Neuronal stem cell (in vitro differentiated cells): ENCODE results near the gene MLXIPL.
A peak's percentile ranks its signal among the peaks of the same experiment; 100 is the strongest.

Experiments used
- DNase-seq: peaks from one replicate; pipeline ENCODE4 v3.0.0-alpha.2; 2013; ENCODE audit warnings: low spot score
- H2AFZ ChIP-seq: one replicate; pipeline ENCODE4 v1.6.1; 2013; ENCODE audit warnings: mild to moderate bottlenecking, low read length, inconsistent platforms
- H2AK5ac ChIP-seq: 2 replicates; pipeline ENCODE4 v1.6.1; 2013; ENCODE audit warnings: low read depth, mild to moderate bottlenecking, inconsistent platforms, low read length, moderate library complexity, mixed read lengths
- H2BK120ac ChIP-seq: 2 replicates; pipeline ENCODE4 v1.6.1; 2013; ENCODE audit warnings: low read depth, mild to moderate bottlenecking, inconsistent platforms, low read length, moderate library complexity, mixed read lengths
- H2BK12ac ChIP-seq: one replicate; pipeline ENCODE4 v1.6.1; 2013; ENCODE audit warnings: low read length, inconsistent platforms
- H2BK15ac ChIP-seq: 2 replicates; pipeline ENCODE4 v1.6.1; 2013; ENCODE audit warnings: mild to moderate bottlenecking, low read length, inconsistent platforms, mixed read lengths
- H2BK5ac ChIP-seq: one replicate; pipeline ENCODE4 v1.6.1; 2013; ENCODE audit warnings: inconsistent platforms, mild to moderate bottlenecking, low read length, moderate library complexity
- H3K14ac ChIP-seq: one replicate; pipeline ENCODE4 v1.6.1; 2013; ENCODE audit warnings: low read length, inconsistent platforms
- H3K18ac ChIP-seq: 2 replicates; pipeline ENCODE4 v1.6.1; 2013; ENCODE audit warnings: low read length, inconsistent platforms
- H3K23ac ChIP-seq: 2 replicates; pipeline ENCODE4 v1.6.1; 2013; ENCODE audit warnings: low read depth, mild to moderate bottlenecking, mixed read lengths, low read length, inconsistent platforms; ENCODE audit not compliant: poor library complexity
- H3K27ac ChIP-seq: replicated peaks from 3 replicates; pipeline ENCODE4 v1.5.1; 2013; ENCODE audit warnings: low read length, inconsistent platforms
- H3K27me3 ChIP-seq, 3 experiments: 2 replicates each; pipeline ENCODE4 v1.6.1; 2013; ENCODE audit warnings: low read length in 3 of 3, mild to moderate bottlenecking in 2 of 3, inconsistent platforms in 1 of 3, low read depth in 1 of 3, mixed read lengths in 1 of 3, moderate library complexity in 1 of 3; ENCODE audit not compliant: control insufficient read depth in 3 of 3, insufficient read depth in 3 of 3
- H3K36me3 ChIP-seq, 2 donors: replicated peaks in 1 of 2; 2 replicates each; pipeline ENCODE4 v1.6.1; 2013; ENCODE audit warnings: low read length in 2 of 2; ENCODE audit not compliant: control insufficient read depth in 2 of 2, insufficient read depth in 2 of 2
- H3K4ac ChIP-seq: 2 replicates; pipeline ENCODE4 v1.6.1; 2013; ENCODE audit warnings: inconsistent platforms, mild to moderate bottlenecking, low read length, moderate library complexity
- H3K4me1 ChIP-seq, 2 donors: 1 replicate in 1 of 2; 2 replicates in 1 of 2; pipeline ENCODE4 v1.6.1; 2013; ENCODE audit warnings: low read length in 2 of 2, low read depth in 1 of 2; ENCODE audit not compliant: control insufficient read depth in 2 of 2, insufficient read depth in 1 of 2
- H3K4me2 ChIP-seq: one replicate; pipeline ENCODE4 v1.6.1; 2013; ENCODE audit warnings: mild to moderate bottlenecking, low read length, inconsistent platforms; ENCODE audit not compliant: insufficient read depth, poor library complexity, severe bottlenecking
- H3K4me3 ChIP-seq, 2 donors: 2 replicates each; pipeline ENCODE4 v1.5.1; 2013; ENCODE audit warnings: low read length in 2 of 2, mild to moderate bottlenecking in 2 of 2, inconsistent platforms in 1 of 2, moderate library complexity in 1 of 2
- H3K79me1 ChIP-seq: one replicate; pipeline ENCODE4 v1.6.1; 2013; ENCODE audit warnings: low read depth, mild to moderate bottlenecking, inconsistent platforms, low read length, moderate library complexity
- H3K9ac ChIP-seq: one replicate; pipeline ENCODE4 v1.6.1; 2013; ENCODE audit warnings: mild to moderate bottlenecking, low read depth, low read length, inconsistent platforms; ENCODE audit not compliant: poor library complexity
- H3K9me3 ChIP-seq, 2 donors: replicated peaks in 1 of 2; 2 replicates each; pipeline versions ENCODE3 to v1.6.1; 2013; ENCODE audit warnings: low read length in 2 of 2, mild to moderate bottlenecking in 2 of 2, inconsistent platforms in 1 of 2, low read depth in 1 of 2, mixed read lengths in 1 of 2, moderate library complexity in 1 of 2; ENCODE audit not compliant: control insufficient read depth in 2 of 2, insufficient read depth in 1 of 2
- H4K8ac ChIP-seq: one replicate; pipeline ENCODE4 v1.6.1; 2013; ENCODE audit warnings: low read depth, mild to moderate bottlenecking, inconsistent platforms, low read length, moderate library complexity
- H4K91ac ChIP-seq: one replicate; pipeline ENCODE4 v1.6.1; 2013; ENCODE audit warnings: low read length, low read depth, mild to moderate bottlenecking, inconsistent platforms; ENCODE audit not compliant: poor library complexity
- WGBS, 2 donors: extraction: QIAGEN DNeasy Blood & Tissue Kit; methylation state at CpG; one replicate each; pipeline ENCODE4 v1.1.7; 2013; ENCODE audit warnings: missing lambda C conversion rate in 2 of 2, mixed read lengths in 1 of 2; ENCODE audit not compliant: insufficient read length in 2 of 2, insufficient replicate concordance in 1 of 2; ENCODE audit errors: extremely low coverage in 2 of 2; 5-methylcytosine and 5-hydroxymethylcytosine counted together

Gene MLXIPL

GRCh38 chr7:73628504-73628903, 4.2 kb upstream of the MLXIPL start:
- Histone ChIP-seq H2BK120ac (no peak overlapping the region), H3K23ac (no peak overlapping the region), H3K18ac (peak overlapping the region; percentile 5), H2AK5ac (no peak overlapping the region), H2BK15ac (no peak overlapping the region), H4K91ac (no peak overlapping the region), H3K9ac (no peak overlapping the region), H2BK12ac (no peak overlapping the region), H4K8ac (no peak overlapping the region), H3K9me3 (no peaks in the 10 kb centered on the region), H3K27me3 (peaks cover 8 to 45% (median 12%) of the 10 kb centered on the region in 3 experiments), H3K4me3 (no peak overlapping the region), H3K14ac (no peak overlapping the region), H3K27ac (no peak overlapping the region), H3K4me2 (no peak overlapping the region), H2BK5ac (no peak overlapping the region), H3K36me3 (no peaks in the 10 kb centered on the region), H3K4ac (no peak overlapping the region), H3K79me1 (peaks cover 5% of the 10 kb centered on the region), H2AFZ (no peak overlapping the region), H3K4me1 (peaks cover 2 to 5% of the 10 kb centered on the region in 2 donors)
- WGBS, 2 donors = no CpG with 5 or more reads among the region's 4 CpGs
- no peak for DNase-seq

GRCh38 chr7:73626814-73627213, 2.5 kb upstream of the MLXIPL start:
- Histone ChIP-seq H2AK5ac (peak overlapping the region; percentile 82), H3K27ac (no peak overlapping the region), H3K27me3 (peaks cover 15 to 59% (median 26%) of the 10 kb centered on the region in 3 experiments), H2BK5ac (no peak overlapping the region), H2AFZ (no peak overlapping the region), H3K23ac (no peak overlapping the region), H3K79me1 (peaks cover 5% of the 10 kb centered on the region), H2BK12ac (no peak overlapping the region), H3K4me1 (peaks cover 10 to 11% of the 10 kb centered on the region in 2 donors), H4K8ac (no peak overlapping the region), H3K18ac (peak overlapping the region; percentile 81), H3K9ac (no peak overlapping the region), H3K4ac (no peak overlapping the region), H3K14ac (peak overlapping the region; percentile 50), H2BK120ac (no peak overlapping the region), H2BK15ac (peak overlapping the region; percentile 90), H3K4me2 (no peak overlapping the region), H4K91ac (no peak overlapping the region), H3K36me3 (no peaks in the 10 kb centered on the region), H3K9me3 (no peaks in the 10 kb centered on the region), H3K4me3 (no peak overlapping the region)
- DNase-seq = no peak
- no CpG with 5 or more reads among the region's 3 CpGs for WGBS, 2 donors

- WGBS, 2 donors = no CpG with 5 or more reads among the region's 11 CpGs
- H4K91ac ChIP-seq = no peak overlapping the region
Observed at GRCh38 chr7:73625276-73625675, 954 bp upstream of the MLXIPL start.

GRCh38 chr7:73624669-73625001, 313 bp upstream of the MLXIPL start:
- H3K18ac ChIP-seq = no peak overlapping the region
- H3K79me1 ChIP-seq = peaks cover 5% of the 10 kb centered on the region
- no peak overlapping the region for H2BK15ac ChIP-seq
- no peak overlapping the region for H3K4me2 ChIP-seq
- H3K14ac ChIP-seq = no peak overlapping the region
- no peak overlapping the region for H2BK120ac ChIP-seq
- no peak overlapping the region for H3K27ac ChIP-seq
- no CpG with 5 or more reads among the region's 9 CpGs for WGBS, 2 donors
- H2BK5ac ChIP-seq = no peak overlapping the region
- H4K8ac ChIP-seq = no peak overlapping the region
- peak overlapping the region in 1 of 2 donors; percentile 6 for H3K4me3 ChIP-seq
- H3K36me3 ChIP-seq = no peaks in the 10 kb centered on the region
- H3K9me3 ChIP-seq = no peaks in the 10 kb centered on the region
- no peak overlapping the region for H3K9ac ChIP-seq
- peaks cover 15 to 67% (median 31%) of the 10 kb centered on the region in 3 experiments for H3K27me3 ChIP-seq
- no peak overlapping the region for H3K4ac ChIP-seq
- DNase-seq = no peak
- H3K23ac ChIP-seq = no peak overlapping the region
- no peak overlapping the region for H2AK5ac ChIP-seq
- H4K91ac ChIP-seq = no peak overlapping the region
- H2AFZ ChIP-seq = peak overlapping the region; percentile 99
- peaks cover 10 to 11% of the 10 kb centered on the region in 2 donors for H3K4me1 ChIP-seq
- H2BK12ac ChIP-seq = no peak overlapping the region

More at GRCh38 chr7:73625276-73625675, 954 bp upstream of the MLXIPL start:
- no peaks in the 10 kb centered on the region for H3K9me3 ChIP-seq
- H3K4ac ChIP-seq = no peak overlapping the region
- no peak for DNase-seq
- H3K14ac ChIP-seq = no peak overlapping the region
- no peak overlapping the region for H3K18ac ChIP-seq
- H3K4me2 ChIP-seq = no peak overlapping the region
- H3K27me3 ChIP-seq = peaks cover 15 to 64% (median 31%) of the 10 kb centered on the region in 3 experiments
- no peaks in the 10 kb centered on the region for H3K36me3 ChIP-seq
- peak overlapping the region; percentile 30 for H2AK5ac ChIP-seq
- H3K79me1 ChIP-seq = peaks cover 5% of the 10 kb centered on the region
- H2BK12ac ChIP-seq = no peak overlapping the region
- H3K4me1 ChIP-seq = peaks cover 10 to 11% of the 10 kb centered on the region in 2 donors
- no peak overlapping the region for H3K27ac ChIP-seq
- no peak overlapping the region for H3K9ac ChIP-seq
- H4K8ac ChIP-seq = no peak overlapping the region
- H2BK5ac ChIP-seq = no peak overlapping the region
- H2BK120ac ChIP-seq = no peak overlapping the region
- no peak overlapping the region for H2BK15ac ChIP-seq
- H3K23ac ChIP-seq = no peak overlapping the region
- H3K4me3 ChIP-seq = no peak overlapping the region
- H2AFZ ChIP-seq = no peak overlapping the region
